ENCODE results near the gene VMP1.

Gene VMP1

GRCh38 chr17:59807892-59808509 lies 100.5 kb downstream of the VMP1 start:
- DNase-seq (ENCODE audit: low read depth) = no peak
- H3K4me3 ChIP-seq (replicated peaks; ENCODE audit: low read depth, low read length) = no peak overlapping the region
- no peak for TF ChIP-seq CTCF (IDR thresholded peaks at IDR 0.05; ENCODE audit: low read length, missing control alignments)

GRCh38 chr17:59810894-59811153 lies 103.4 kb downstream of the VMP1 start:
- DNase-seq (ENCODE audit: low read depth) = no peak
- no peak for TF ChIP-seq CTCF (IDR thresholded peaks at IDR 0.05; ENCODE audit: low read length, missing control alignments)
- H3K4me3 ChIP-seq (replicated peaks; ENCODE audit: low read depth, low read length) = no peak overlapping the region

- no peak for TF ChIP-seq CTCF (IDR thresholded peaks at IDR 0.05; ENCODE audit: low read length, missing control alignments)
- no peak for DNase-seq (ENCODE audit: low read depth)
- no peak overlapping the region for H3K4me3 ChIP-seq (replicated peaks; ENCODE audit: low read depth, low read length)
These were observed 103.8 kb downstream of the VMP1 start for GRCh38 chr17:59811209-59811608.

GRCh38 chr17:59812139-59812538 lies 104.7 kb downstream of the VMP1 start:
- no peak for TF ChIP-seq CTCF (IDR thresholded peaks at IDR 0.05; ENCODE audit: low read length, missing control alignments)
- DNase-seq (ENCODE audit: low read depth) = no peak
- H3K4me3 ChIP-seq (replicated peaks; ENCODE audit: low read depth, low read length) = no peak overlapping the region

- no peak for TF ChIP-seq CTCF (IDR thresholded peaks at IDR 0.05; ENCODE audit: low read length, missing control alignments)
- no peak overlapping the region for H3K4me3 ChIP-seq (replicated peaks; ENCODE audit: low read depth, low read length)
- no peak for DNase-seq (ENCODE audit: low read depth)
These were observed 106.8 kb downstream of the VMP1 start for GRCh38 chr17:59814276-59814675.

GRCh38 chr17:59814685-59815084 lies 107.2 kb downstream of the VMP1 start:
- no peak overlapping the region for H3K4me3 ChIP-seq (replicated peaks; ENCODE audit: low read depth, low read length)
- TF ChIP-seq CTCF (IDR thresholded peaks at IDR 0.05; ENCODE audit: low read length, missing control alignments) = no peak
- DNase-seq (ENCODE audit: low read depth) = no peak

- no peak overlapping the region for H3K4me3 ChIP-seq (replicated peaks; ENCODE audit: low read depth, low read length)
- peak; percentile 78 for DNase-seq (ENCODE audit: low read depth)
- no peak for TF ChIP-seq CTCF (IDR thresholded peaks at IDR 0.05; ENCODE audit: low read length, missing control alignments)
These were observed 108.5 kb downstream of the VMP1 start for GRCh38 chr17:59815965-59816364.
